ENCODE results near the gene PNPT1.
"Not testable (repeated sequence)": the region's sequence is repeated elsewhere in the genome, so short reads cannot be mapped to it uniquely, and the experiment has no call there.

PNPT1 gene

GRCh38 chr2:55721596-55722215, 28.1 kb upstream of the PNPT1 start:
- H3K27ac ChIP-seq, result no peak overlapping the region
- TF ChIP-seq ZFX (IDR thresholded peaks at IDR 0.05) (no peak), CTCF (conservative IDR thresholded peaks at IDR 0.05) (no peak)

GRCh38 chr2:55720417-55720816, 26.8 kb upstream of the PNPT1 start:
- TF ChIP-seq CTCF (conservative IDR thresholded peaks at IDR 0.05), result no peak
- TF ChIP-seq ZFX (IDR thresholded peaks at IDR 0.05), result no peak
- no peak overlapping the region for H3K27ac ChIP-seq

GRCh38 chr2:55719852-55720251, 26.2 kb upstream of the PNPT1 start:
- H3K27ac ChIP-seq, result no peak overlapping the region
- TF ChIP-seq ZFX (IDR thresholded peaks at IDR 0.05) (no peak), CTCF (conservative IDR thresholded peaks at IDR 0.05) (no peak)

GRCh38 chr2:55718165-55719008, 24.7 kb upstream of the PNPT1 start:
- no peak overlapping the region for H3K27ac ChIP-seq
- TF ChIP-seq ZFX (IDR thresholded peaks at IDR 0.05) (no peak), CTCF (conservative IDR thresholded peaks at IDR 0.05) (peak; percentile 76)

- H3K27ac ChIP-seq, result no peak overlapping the region
- TF ChIP-seq CTCF (conservative IDR thresholded peaks at IDR 0.05) (no peak), ZFX (IDR thresholded peaks at IDR 0.05) (no peak)
These were observed 22.0 kb upstream of the PNPT1 start for GRCh38 chr2:55715626-55716025.

- H3K27ac ChIP-seq, result not testable (repeated sequence)
These were observed 21.5 kb upstream of the PNPT1 start for GRCh38 chr2:55715178-55715577.

- H3K27ac ChIP-seq, result no peak overlapping the region
- no peak for TF ChIP-seq CTCF (conservative IDR thresholded peaks at IDR 0.05)
- TF ChIP-seq ZFX (IDR thresholded peaks at IDR 0.05), result no peak
These were observed 18.9 kb upstream of the PNPT1 start for GRCh38 chr2:55712477-55713060.

Measured in C4-2B (cell line).